Measurements from ENCODE around the gene OLIG2. TPM values are rescaled to one million over a fixed set of nuclear protein-coding genes. Genes with fewer than 3 reads are reported as not detected.

The OLIG2 gene
- total RNA-seq, 3 donors from 2014 or later = not detected

GRCh38 chr21:33063907-33064622 lies 38.3 kb downstream of the OLIG2 start:
- Histone ChIP-seq H3K4me1 (ENCODE audit: low read depth) (no peaks in the 10 kb centered on the region), H3K9me3 (no peaks in the 10 kb centered on the region), H3K36me3 (ENCODE audit: low read depth) (no peaks in the 10 kb centered on the region), H3K4me3 (no peak overlapping the region)
- no peak for TF ChIP-seq CTCF (IDR thresholded peaks at IDR 0.05)
- intact Hi-C loops (cut with DNase I, micrococcal nuclease) = no loop called here
- no peak for ATAC-seq
- no peak for DNase-seq

GRCh38 chr21:33064623-33065390 lies 39.1 kb downstream of the OLIG2 start:
- TF ChIP-seq CTCF (IDR thresholded peaks at IDR 0.05) = no peak
- Histone ChIP-seq H3K36me3 (ENCODE audit: low read depth) (no peaks in the 10 kb centered on the region), H3K4me3 (no peak overlapping the region), H3K9me3 (no peaks in the 10 kb centered on the region), H3K4me1 (ENCODE audit: low read depth) (peaks cover 1% of the 10 kb centered on the region)
- ATAC-seq (no peak), DNase-seq (no peak)
- intact Hi-C loops (cut with DNase I, micrococcal nuclease) = no loop called here

DNA sequence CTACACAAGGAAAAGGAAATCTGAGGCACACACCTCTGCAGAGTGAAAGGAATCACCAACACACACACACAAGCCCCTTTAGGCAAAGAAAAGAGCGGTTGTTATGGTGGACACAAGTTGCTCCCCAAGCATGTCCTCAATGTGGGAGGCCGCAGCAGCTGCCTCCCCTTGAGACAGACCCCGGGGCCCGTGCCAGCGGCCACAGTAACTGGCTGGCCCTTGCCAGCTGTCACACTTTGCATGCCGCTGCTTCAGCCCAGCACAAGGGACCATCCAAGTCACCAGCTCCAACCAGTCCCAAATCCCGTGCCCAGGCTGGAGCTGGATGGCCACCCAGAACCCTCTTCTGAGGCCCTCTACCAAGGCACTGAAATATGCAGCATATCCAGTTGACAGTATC lies 41.3 kb downstream of the OLIG2 start:
- no peak for DNase-seq
- intact Hi-C loops (cut with DNase I, micrococcal nuclease) = no loop called here
- no peak overlapping the region for H3K4me3 ChIP-seq
- no peaks in the 10 kb centered on the region for H3K36me3 ChIP-seq (ENCODE audit: low read depth)
- TF ChIP-seq CTCF (IDR thresholded peaks at IDR 0.05) = no peak
- H3K9me3 ChIP-seq = no peaks in the 10 kb centered on the region
- H3K4me1 ChIP-seq (ENCODE audit: low read depth) = peaks cover 17% of the 10 kb centered on the region
- no peak for ATAC-seq

DNA sequence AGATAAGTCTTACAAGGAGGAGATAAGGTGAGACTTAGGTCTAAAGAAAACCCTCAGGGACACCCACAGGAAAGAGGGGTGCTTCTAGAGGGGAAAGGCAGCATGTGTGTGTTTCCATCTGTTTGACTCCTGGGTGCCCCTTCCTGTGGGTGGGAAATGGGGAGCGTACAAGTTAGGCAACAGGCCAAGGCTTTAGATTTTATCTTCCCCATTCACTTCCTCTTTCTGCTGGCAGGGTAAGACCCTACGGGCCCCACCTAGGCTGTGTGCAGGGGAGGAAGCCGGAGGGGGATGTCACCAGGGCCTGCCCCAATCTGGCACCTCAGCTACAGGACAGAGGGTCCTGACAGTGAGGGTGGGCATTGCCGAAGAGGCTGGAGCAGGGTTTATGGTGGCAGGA lies 41.7 kb downstream of the OLIG2 start:
- no peak for ATAC-seq
- DNase-seq = no peak
- H3K4me3 ChIP-seq = no peak overlapping the region
- TF ChIP-seq CTCF (IDR thresholded peaks at IDR 0.05) = no peak
- intact Hi-C loops (cut with DNase I, micrococcal nuclease) = no loop called here
- H3K4me1 ChIP-seq (ENCODE audit: low read depth) = peaks cover 17% of the 10 kb centered on the region
- no peaks in the 10 kb centered on the region for H3K36me3 ChIP-seq (ENCODE audit: low read depth)
- H3K9me3 ChIP-seq = no peaks in the 10 kb centered on the region

DNA sequence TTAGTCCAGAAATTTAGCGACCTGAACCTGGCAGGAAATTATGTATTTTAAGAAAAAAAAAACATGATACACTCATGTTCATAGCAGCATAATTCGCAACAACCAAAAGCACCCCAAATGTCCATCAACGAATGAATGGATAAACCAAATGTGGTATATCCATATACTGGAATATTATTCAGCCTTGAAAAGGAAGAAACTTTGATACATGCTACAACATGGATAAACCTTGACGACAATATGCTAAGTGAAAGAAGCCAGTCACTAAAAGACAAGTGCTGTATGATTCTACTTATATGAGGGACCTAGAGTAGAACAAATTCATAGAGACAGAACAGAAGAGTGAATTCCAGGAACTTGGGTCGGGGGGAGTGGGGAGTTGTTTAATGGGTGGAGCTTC lies 43.5 kb downstream of the OLIG2 start:
- DNase-seq = no peak
- no peak for TF ChIP-seq CTCF (IDR thresholded peaks at IDR 0.05)
- Histone ChIP-seq H3K4me3 (no peak overlapping the region), H3K4me1 (ENCODE audit: low read depth) (peaks cover 17% of the 10 kb centered on the region), H3K9me3 (no peaks in the 10 kb centered on the region), H3K36me3 (ENCODE audit: low read depth) (no peaks in the 10 kb centered on the region)
- intact Hi-C loops (cut with DNase I, micrococcal nuclease) = no loop called here
- ATAC-seq = no peak
